OCI-M1 (cell line): ENCODE data around the gene ZNF385A.
"Not testable (repeated sequence)": the region's sequence is repeated elsewhere in the genome, so short reads cannot be mapped to it uniquely, and the experiment has no call there.

Experiments used
- DNase-seq: peaks from one replicate; lab custom pipeline; 2025; lab: John Stamatoyannopoulos, UW

The ZNF385A gene

GRCh38 chr12:54355104-54355815 is 29.3 kb downstream of the ZNF385A start:
- DNase-seq, result no peak

- not testable (repeated sequence) for DNase-seq
These were observed 30.3 kb downstream of the ZNF385A start for GRCh38 chr12:54354271-54354670.

GRCh38 chr12:54352891-54353874 is 31.4 kb downstream of the ZNF385A start:
- peak; percentile 51 for DNase-seq

- DNase-seq, result no peak
These were observed 32.5 kb downstream of the ZNF385A start for GRCh38 chr12:54352022-54352531.

GRCh38 chr12:54351341-54351740 is 33.2 kb downstream of the ZNF385A start:
- DNase-seq, result no peak

GRCh38 chr12:54350743-54351142 is 33.8 kb downstream of the ZNF385A start:
- DNase-seq, result no peak

- no peak for DNase-seq
These were observed 34.9 kb downstream of the ZNF385A start for GRCh38 chr12:54349679-54350078.

- no peak for DNase-seq
These were observed 35.5 kb downstream of the ZNF385A start for GRCh38 chr12:54349036-54349435.

- no peak for DNase-seq
These were observed 42.9 kb downstream of the ZNF385A start for GRCh38 chr12:54341378-54342300.

GRCh38 chr12:54340846-54341245 is 43.7 kb downstream of the ZNF385A start:
- no peak for DNase-seq

- DNase-seq, result no peak
These were observed 45.7 kb downstream of the ZNF385A start for GRCh38 chr12:54338698-54339296.

GRCh38 chr12:54337854-54338650 is 46.5 kb downstream of the ZNF385A start:
- peak; percentile 56 for DNase-seq

GRCh38 chr12:54337280-54337842 is 47.2 kb downstream of the ZNF385A start:
- peak; percentile 95 for DNase-seq

- DNase-seq, result no peak
These were observed 51.0 kb downstream of the ZNF385A start for GRCh38 chr12:54333420-54334034.

GRCh38 chr12:54331461-54331860 is 53.1 kb downstream of the ZNF385A start:
- no peak for DNase-seq

GRCh38 chr12:54330442-54330841 is 54.1 kb downstream of the ZNF385A start:
- no peak for DNase-seq

- no peak for DNase-seq
These were observed 54.8 kb downstream of the ZNF385A start for GRCh38 chr12:54329759-54330158.

GRCh38 chr12:54328595-54329337 is 55.8 kb downstream of the ZNF385A start:
- peak; percentile 25 for DNase-seq
